Measurements from ENCODE around the gene RERE. TPM values are rescaled to one million over a fixed set of nuclear protein-coding genes. Genes with fewer than 3 reads are reported as not detected.
"Not testable (repeated sequence)": the region's sequence is repeated elsewhere in the genome, so short reads cannot be mapped to it uniquely, and the experiment has no call there.

The RERE gene
- total RNA-seq, 1 experiment from 2014 or later = 20.0 TPM

DNA sequence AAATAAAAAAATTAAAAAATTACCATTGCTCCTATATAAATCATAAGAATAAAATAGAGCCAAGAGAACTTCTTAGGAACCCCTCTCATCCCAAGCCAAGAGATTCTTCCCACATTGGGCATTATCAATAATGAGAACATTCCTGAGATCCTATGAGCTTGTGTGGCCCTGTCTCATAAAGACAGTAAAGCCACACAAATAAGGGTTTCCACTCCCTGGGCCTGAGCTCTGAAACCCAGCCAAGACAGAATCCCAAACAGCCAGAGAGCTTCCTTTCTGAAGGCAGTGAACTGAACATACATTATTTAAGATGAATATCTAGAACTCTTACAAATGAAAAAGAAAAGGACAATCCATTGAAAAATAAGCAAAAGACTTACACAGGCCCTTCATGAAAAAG, 431.2 kb downstream of the RERE start:
- DNase-seq (ENCODE audit: low read depth, low spot score) = no peak
- in situ Hi-C loops (cut with HindIII; ENCODE audit: low pct_unique_long_range_greater_than_20kb, low sequenced_read_pairs) = no loop called here

GRCh38 chr1:8384577-8384976, 432.9 kb downstream of the RERE start:
- DNase-seq (ENCODE audit: low read depth, low spot score) = no peak
- in situ Hi-C loops (cut with HindIII; ENCODE audit: low pct_unique_long_range_greater_than_20kb, low sequenced_read_pairs) = no loop called here

GRCh38 chr1:8384088-8384487, 433.4 kb downstream of the RERE start:
- DNase-seq (ENCODE audit: low read depth, low spot score) = no peak
- in situ Hi-C loops (cut with HindIII; ENCODE audit: low pct_unique_long_range_greater_than_20kb, low sequenced_read_pairs) = no loop called here

GRCh38 chr1:8382608-8383505, 434.6 kb downstream of the RERE start:
- no peak for DNase-seq (ENCODE audit: low read depth, low spot score)
- in situ Hi-C loops (cut with HindIII; ENCODE audit: low pct_unique_long_range_greater_than_20kb, low sequenced_read_pairs) = no loop called here

DNA sequence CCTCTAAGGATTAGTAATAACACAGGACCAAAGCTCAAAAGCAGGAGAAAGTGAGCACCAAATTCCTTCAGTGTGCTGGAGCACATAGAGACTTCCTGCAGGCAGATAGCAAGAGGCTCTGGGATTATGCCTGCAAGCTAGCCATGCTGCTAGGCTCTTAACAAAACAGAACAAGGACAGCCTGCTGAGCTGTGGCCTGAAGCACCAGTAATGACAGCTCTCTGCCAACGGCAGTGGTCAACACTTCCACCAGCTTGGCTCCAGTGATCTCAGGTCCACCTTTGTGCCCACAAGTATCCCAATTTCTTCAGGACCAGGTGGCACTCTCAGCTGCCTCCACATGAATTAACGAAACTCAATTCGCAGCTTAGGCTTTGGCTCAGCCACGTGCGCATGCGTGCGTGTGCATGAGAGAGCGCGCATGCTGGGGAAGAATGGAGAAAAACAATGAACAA, 435.4 kb downstream of the RERE start:
- DNase-seq (ENCODE audit: low read depth, low spot score) = no peak
- in situ Hi-C loops (cut with HindIII; ENCODE audit: low pct_unique_long_range_greater_than_20kb, low sequenced_read_pairs) = no loop called here

DNA sequence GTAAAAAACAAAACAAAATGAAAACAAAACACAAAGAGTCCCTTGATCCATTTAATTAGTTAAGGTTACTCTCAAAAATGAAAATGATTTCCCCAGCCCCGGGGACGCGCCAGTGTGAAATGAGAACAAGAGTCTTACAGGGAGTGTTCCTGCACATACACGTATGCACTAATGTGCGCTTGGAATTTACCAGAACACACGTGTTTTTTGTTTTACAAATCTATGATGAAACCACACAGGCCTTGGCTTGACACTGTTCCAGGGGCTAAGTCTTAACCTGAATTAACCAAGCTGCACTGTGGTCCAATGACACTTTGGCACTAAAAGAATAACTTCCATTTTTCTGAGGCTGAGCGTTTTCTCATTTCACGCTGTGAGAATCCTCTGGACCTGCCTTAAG, 435.8 kb downstream of the RERE start:
- no peak for DNase-seq (ENCODE audit: low read depth, low spot score)
- in situ Hi-C loops (cut with HindIII; ENCODE audit: low pct_unique_long_range_greater_than_20kb, low sequenced_read_pairs) = no loop called here

- in situ Hi-C loops (cut with HindIII; ENCODE audit: low pct_unique_long_range_greater_than_20kb, low sequenced_read_pairs); DNase-seq (ENCODE audit: low read depth, low spot score): not testable (repeated sequence)
Observed at GRCh38 chr1:8380310-8380709, 437.1 kb downstream of the RERE start.

GRCh38 chr1:8379513-8380186, 437.8 kb downstream of the RERE start:
- no peak for DNase-seq (ENCODE audit: low read depth, low spot score)
- in situ Hi-C loops (cut with HindIII; ENCODE audit: low pct_unique_long_range_greater_than_20kb, low sequenced_read_pairs) = no loop called here

- DNase-seq (ENCODE audit: low read depth, low spot score) = no peak
- in situ Hi-C loops (cut with HindIII; ENCODE audit: low pct_unique_long_range_greater_than_20kb, low sequenced_read_pairs) = no loop called here
Observed at GRCh38 chr1:8378981-8379470, 438.4 kb downstream of the RERE start.

- in situ Hi-C loops (cut with HindIII; ENCODE audit: low pct_unique_long_range_greater_than_20kb, low sequenced_read_pairs) = no loop called here
- no peak for DNase-seq (ENCODE audit: low read depth, low spot score)
Observed at GRCh38 chr1:8378178-8378577, 439.3 kb downstream of the RERE start.

GRCh38 chr1:8377271-8377981, 440.0 kb downstream of the RERE start:
- DNase-seq (ENCODE audit: low read depth, low spot score) = no peak
- in situ Hi-C loops (cut with HindIII; ENCODE audit: low pct_unique_long_range_greater_than_20kb, low sequenced_read_pairs) = no loop called here

DNA sequence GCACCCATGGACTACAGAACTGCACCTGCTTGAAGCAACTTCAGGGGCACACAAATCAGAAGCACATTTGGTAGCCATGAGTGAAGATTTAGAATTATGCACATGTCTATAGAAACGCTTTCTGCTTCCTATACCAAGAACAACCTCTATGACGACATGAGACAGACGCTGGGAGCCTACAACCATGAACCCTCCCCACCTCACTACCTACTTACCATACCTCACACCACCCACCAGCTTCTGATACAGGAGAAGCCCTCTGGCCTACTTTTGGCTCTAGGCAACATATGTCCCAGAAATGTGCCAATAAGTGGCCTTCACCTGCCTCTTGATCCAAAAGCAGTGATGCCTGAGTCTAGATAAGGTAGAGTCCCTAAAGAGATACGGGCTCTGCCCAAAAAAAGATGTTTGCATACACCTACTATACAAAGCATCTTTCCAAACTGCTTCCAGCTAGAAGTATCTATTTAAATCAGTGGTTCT, 441.0 kb downstream of the RERE start:
- in situ Hi-C loops (cut with HindIII; ENCODE audit: low pct_unique_long_range_greater_than_20kb, low sequenced_read_pairs) = no loop called here
- no peak for DNase-seq (ENCODE audit: low read depth, low spot score)

DNA sequence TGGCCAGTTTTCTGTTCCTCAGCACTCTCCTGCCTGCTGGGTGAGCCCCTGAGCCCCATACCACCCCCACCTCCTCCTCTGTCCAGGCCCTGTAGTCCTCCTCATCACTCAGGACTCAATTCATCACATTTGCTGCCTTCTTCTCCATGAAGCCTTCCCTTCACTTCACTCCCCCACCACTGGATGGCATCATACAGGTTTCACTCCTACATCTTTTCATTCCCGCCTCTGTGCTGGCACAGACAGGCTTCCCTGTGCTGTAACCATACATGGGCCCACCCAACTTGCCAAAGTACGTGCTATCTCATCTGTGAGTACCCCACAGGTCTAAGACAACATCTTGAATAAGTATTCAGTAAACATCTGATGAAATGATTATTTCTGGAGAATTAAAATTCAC, 442.6 kb downstream of the RERE start:
- DNase-seq (ENCODE audit: low read depth, low spot score) = peak; percentile 70
- in situ Hi-C loops (cut with HindIII; ENCODE audit: low pct_unique_long_range_greater_than_20kb, low sequenced_read_pairs) = no loop called here

GRCh38 chr1:8374356-8374755, 443.1 kb downstream of the RERE start:
- no peak for DNase-seq (ENCODE audit: low read depth, low spot score)
- in situ Hi-C loops (cut with HindIII; ENCODE audit: low pct_unique_long_range_greater_than_20kb, low sequenced_read_pairs) = no loop called here

- in situ Hi-C loops (cut with HindIII; ENCODE audit: low pct_unique_long_range_greater_than_20kb, low sequenced_read_pairs) = no loop called here
- DNase-seq (ENCODE audit: low read depth, low spot score) = no peak
Observed at GRCh38 chr1:8373581-8374241, 443.7 kb downstream of the RERE start.

GRCh38 chr1:8373125-8373524, 444.3 kb downstream of the RERE start:
- DNase-seq (ENCODE audit: low read depth, low spot score) = no peak
- in situ Hi-C loops (cut with HindIII; ENCODE audit: low pct_unique_long_range_greater_than_20kb, low sequenced_read_pairs) = no loop called here

- no peak for DNase-seq (ENCODE audit: low read depth, low spot score)
- in situ Hi-C loops (cut with HindIII; ENCODE audit: low pct_unique_long_range_greater_than_20kb, low sequenced_read_pairs) = no loop called here
Observed at GRCh38 chr1:8371372-8371991, 446.0 kb downstream of the RERE start.
